HG03139 (cell line): ENCODE results near the gene XPO6.

Source experiments
- ATAC-seq: cut with Tn5 transposase; IDR thresholded peaks from one replicate; pipeline ENCODE4 v1.9.1; 2021; ENCODE audit not compliant: unreplicated experiment

XPO6 gene

DNA sequence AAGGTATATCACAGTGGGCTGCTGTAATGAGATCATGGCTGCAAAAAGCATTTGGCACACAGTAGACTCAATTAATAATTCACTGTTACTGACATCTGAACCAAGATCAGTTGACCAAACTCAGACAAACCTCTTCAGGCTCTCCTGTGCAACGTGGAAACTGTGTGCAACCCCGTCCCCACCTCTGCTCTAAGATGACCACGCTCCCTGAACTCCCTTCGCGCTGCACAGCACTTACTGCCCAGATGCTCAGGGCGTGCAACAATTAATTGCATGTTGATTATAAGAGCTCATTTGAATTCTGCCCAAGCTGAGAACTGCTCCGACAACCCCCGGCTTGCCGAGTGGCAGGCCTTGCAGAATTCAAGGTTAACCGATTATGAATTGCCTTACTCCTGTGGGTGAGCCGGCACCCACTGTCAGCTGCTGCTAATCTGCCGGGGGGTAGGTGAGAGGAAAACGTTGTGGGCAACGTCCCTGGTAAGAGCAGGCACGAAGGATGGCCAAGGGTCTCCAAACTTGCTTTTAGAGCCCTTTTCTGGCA, 147.0 kb downstream of the XPO6 start:
- ATAC-seq = no peak

GRCh38 chr16:28064150-28064549, 147.6 kb downstream of the XPO6 start:
- ATAC-seq = no peak

DNA sequence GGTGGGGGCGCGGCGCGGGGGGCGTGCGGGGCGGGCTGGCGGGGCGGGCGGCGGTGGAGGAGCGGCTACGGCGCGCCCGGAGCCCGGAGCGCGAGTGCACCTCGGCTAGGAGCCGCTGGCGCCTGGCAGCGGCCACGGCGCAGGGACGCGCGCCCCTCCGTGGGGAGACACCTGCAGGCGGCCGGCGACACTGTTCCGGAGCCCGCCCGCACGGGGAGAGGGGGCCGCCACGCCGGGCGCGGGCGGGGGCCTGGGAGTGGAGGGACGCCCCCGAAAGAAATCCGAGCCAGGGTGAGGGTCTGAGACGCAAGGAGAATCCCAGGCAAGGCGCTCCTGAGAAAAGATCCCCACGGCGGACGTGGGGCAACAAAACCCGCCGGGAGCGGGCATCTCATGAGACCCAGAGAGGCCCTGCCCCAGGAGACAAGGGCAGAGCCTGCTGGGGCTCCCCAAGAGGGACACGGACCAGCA, 148.1 kb downstream of the XPO6 start, which contains the start of gene GSG1L:
TSS of gene GSG1L (minus strand) at position 124 of the 471 bp plus-strand sequence. CDS start 290 bp downstream, outside the sequence.
- no peak for ATAC-seq

DNA sequence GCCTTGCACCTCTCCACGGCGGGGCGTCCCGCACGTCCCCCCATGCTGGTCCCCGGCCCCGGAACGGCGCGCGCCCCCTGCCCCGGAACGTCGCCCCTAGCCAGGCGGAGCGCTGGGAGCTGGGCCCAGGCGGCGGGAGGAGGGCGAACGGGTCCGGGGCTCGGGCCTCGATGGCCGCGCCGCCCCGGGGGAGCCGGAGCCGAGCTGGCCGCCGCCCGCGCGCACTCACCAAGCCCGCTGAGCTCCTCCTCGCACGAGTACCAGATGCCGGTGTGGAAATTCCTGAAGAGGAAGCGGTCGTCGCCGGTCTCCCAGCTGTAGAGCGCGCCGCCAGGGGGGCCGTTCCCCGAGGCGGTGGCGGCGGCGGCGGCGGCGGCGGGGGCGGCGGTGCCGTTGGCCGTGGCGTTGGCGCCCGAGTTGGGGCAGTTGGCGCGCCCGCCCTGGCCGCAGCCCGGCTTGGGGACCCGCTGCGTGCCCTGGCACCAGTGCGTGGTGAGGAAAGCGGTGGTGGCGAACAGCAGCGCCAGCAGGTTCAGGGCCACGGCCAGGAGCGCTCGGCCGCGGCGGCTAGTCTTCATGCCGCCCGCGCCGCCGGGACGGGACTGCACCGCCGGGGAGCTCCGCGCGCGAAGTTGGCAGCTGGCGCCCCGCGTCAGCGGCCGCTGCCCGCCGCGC, 148.8 kb downstream of the XPO6 start:
- ATAC-seq = no peak

GRCh38 chr16:28062261-28062846, 149.4 kb downstream of the XPO6 start:
- ATAC-seq = no peak

DNA sequence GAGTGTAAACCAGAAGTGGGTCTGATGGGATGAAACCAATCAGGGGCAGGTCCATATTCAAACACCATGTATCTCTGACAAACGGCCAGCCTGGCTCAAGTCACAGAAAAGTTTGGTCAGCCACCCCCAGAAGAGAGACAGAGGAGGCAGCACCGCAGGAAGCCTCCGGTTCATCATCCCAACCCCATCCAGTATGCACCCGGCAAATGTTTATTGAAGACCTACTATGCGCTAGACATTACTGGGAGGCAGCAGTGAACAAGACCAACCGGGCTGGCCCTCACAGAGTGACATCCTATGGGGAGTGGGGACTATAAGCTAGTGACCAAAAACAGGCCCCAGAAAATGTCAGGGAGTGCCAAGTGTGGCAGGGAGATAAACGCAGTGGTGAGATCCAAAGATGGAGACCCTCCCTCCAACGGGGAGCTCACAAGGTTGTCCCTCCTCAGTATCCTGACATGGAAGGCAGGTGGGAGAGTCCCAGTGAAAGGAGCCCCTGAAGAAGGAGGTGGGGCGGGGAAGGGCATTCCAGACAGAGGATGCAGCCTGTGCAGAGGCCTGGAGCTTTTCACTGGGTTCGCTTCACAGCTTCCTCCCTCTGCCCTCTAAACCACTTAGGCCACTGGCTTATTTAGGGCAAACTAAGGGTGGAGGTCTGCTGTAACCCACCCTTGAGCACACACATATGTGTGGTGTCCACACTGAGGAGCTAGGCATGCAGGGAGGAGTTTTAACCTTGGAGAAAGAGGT, 150.2 kb downstream of the XPO6 start:
- ATAC-seq = no peak

GRCh38 chr16:28059841-28060575, 151.8 kb downstream of the XPO6 start:
- no peak for ATAC-seq

- ATAC-seq = no peak
These were observed 152.8 kb downstream of the XPO6 start for GRCh38 chr16:28058839-28059589.

DNA sequence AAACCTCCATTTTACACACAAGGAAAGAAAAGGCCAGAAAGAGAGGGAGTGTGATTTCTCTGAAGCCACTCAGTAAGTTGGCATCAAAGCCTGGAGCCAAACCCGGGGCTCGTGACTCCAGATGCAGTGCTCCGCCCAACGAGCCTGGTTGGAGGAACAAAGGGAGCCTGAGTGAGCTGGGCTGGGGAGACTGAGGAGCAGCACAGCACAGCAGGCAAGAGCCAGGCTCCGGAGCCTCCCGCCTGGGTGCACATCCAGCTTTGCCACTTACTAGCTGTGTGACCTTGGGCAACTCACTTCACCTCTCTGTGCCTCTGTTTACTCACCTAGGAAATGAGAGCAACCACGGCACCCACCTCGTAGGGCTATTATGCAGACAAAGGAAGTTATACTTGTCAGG, 153.8 kb downstream of the XPO6 start:
- no peak for ATAC-seq

DNA sequence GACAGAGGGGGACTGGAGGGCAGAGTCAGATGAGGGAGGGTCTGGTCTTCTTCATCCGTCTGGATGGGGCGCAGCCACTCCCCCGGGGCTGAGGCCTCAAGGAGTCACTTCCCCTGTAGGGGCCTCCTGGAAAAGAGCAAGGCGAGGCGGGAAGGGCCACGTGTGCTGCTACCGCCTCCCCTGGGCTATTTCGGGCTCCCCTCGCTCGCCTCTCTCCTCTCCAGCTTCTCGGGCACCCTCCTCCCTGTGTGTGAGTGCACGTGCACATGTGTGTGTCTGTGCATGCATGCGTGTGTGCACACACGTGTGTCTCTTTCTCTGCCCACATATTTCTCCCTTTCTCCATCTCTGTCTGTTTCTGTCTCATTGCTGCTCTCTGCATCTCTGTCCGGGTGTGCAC, 158.3 kb downstream of the XPO6 start:
- ATAC-seq = no peak

DNA sequence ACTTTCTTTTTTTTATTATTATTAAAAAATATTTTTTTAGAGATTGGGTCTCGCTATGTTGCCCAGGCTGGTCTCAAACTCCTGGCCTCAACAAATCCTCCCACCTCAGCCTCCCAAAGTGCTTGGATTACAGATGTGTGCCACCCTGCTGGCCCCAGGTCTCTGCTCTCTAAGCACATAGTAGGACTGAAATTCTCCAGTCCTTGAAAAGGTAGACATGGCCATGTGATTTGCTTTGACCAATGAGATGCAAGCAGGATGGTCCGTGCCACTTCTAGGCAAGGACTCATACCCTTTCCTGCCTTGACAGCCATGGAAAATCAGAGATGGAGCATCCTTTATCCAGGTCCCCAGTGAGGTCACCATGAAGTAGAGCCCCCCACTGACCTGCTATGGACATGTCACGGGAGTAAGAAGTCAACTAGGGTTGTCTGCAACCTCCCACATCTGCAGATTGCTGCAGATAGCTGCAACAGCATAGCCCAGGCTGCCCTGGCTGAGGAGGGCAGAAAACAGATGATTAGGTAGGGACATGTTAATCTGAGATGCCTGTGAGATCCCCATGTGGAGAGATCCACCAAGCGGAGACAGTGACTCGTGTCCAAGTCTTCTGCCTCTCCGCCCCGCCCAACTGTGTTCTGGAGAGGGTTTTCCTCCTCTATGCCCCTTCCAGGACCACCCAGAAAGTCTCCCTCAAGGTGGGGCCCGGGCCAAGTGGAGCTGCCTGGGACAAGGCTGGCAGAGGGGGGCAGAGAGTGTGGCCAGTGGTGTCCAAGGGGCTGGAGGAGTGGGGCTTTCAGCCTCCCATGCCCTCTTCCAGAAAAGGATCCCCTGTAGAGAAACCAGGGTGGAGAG, 159.3 kb downstream of the XPO6 start:
- ATAC-seq = no peak

- ATAC-seq = no peak
These were observed 160.3 kb downstream of the XPO6 start for GRCh38 chr16:28051486-28051885.
